ENCODE data around the gene CCDC158. TPM values are rescaled to one million over a fixed set of nuclear protein-coding genes. Genes with fewer than 3 reads are reported as not detected.

CCDC158 gene
- total and polyA plus RNA-seq, 2 of the 8 experiments (the other 6 are each of a cell fraction or from before 2014, with no cell fraction given): not detected

DNA sequence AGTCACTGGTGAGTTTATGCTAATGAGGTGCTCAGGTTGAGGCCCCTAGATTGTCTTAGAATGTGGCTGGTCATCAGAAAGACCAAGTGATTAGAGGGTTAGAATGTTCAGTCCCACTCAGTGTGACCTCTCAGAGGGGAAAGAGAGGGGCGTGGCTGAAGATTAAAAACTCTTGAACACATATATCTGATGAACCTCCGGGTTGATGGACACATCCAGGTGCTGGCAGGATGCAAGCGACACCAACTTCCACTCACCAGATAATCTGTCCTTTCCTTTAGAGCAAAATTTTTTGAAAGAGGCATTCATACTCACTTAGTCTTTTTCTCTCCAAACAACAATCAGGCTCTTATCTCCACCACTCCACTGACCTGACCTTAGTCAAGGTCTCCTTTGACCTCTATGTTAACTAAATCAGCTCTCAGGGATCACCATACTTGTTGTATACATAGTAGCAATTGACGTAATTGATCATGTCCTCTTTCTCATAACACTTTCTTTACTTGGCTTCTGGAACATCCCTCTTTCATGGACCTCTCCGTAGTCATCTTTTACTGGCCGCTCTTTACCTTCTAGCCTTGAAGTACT is 155.2 kb downstream of the CCDC158 start:
- Histone ChIP-seq H3K56ac (replicated peaks; ENCODE audit: insufficient read length, low read depth, low read length) (no peak overlapping the region), H3K9me3 (ENCODE audit: insufficient read depth in 2 of 2, low read depth in 1 of 2, low read length in 1 of 2) (no peaks in the 10 kb centered on the region), H3K4me3 (ENCODE audit: extremely low read depth in 1 of 4, insufficient read depth in 2 of 4, low read depth in 3 of 4, low read length in 4 of 4) (no peak overlapping the region), H3K14ac (ENCODE audit: insufficient read length) (no peak overlapping the region), H2AK5ac (ENCODE audit: low read depth, low read length) (no peak overlapping the region), H3K18ac (ENCODE audit: extremely low read depth, low read length) (no peak overlapping the region), H2AFZ (ENCODE audit: low read length) (no peak overlapping the region), H2BK5ac (ENCODE audit: low read depth, low read length) (no peak overlapping the region), H2BK12ac (ENCODE audit: low read depth, low read length) (no peak overlapping the region), H3K4me1 (replicated peaks in 1 of 4; ENCODE audit: control insufficient read depth in 3 of 4, insufficient read depth in 4 of 4, low read length in 3 of 4) (no peaks in the 10 kb centered on the region), H2BK120ac (replicated peaks; ENCODE audit: low read depth, low read length) (no peak overlapping the region), H4K20me1 (replicated peaks in 1 of 2; ENCODE audit: control insufficient read depth in 1 of 2, insufficient read depth in 2 of 2, low read length in 2 of 2) (no peaks in the 10 kb centered on the region), H2BK15ac (ENCODE audit: low read length) (no peak overlapping the region), H3K27ac (ENCODE audit: low read depth, low read length) (no peak overlapping the region), H4K8ac (ENCODE audit: extremely low read depth, insufficient read depth, low read length) (no peak overlapping the region), H3K23ac (ENCODE audit: insufficient read length) (no peak overlapping the region), H3K9ac (replicated peaks in 1 of 4; ENCODE audit: extremely low read depth in 1 of 4, low read depth in 3 of 4, low read length in 3 of 4) (no peak overlapping the region), H3K23me2 (ENCODE audit: low read depth, low read length) (0 out of 2 replicates have a peak, but pooled peaks cover 3% of the 10 kb centered on the region), H3K79me1 (ENCODE audit: low read depth, low read length) (no peaks in the 10 kb centered on the region), H3K27me3 (replicated peaks in 1 of 4; ENCODE audit: control insufficient read depth in 3 of 4, extremely low read depth in 1 of 4, insufficient read depth in 3 of 4, low read length in 3 of 4) (no peaks in the 10 kb centered on the region), H3K4me2 (ENCODE audit: insufficient read depth in 1 of 2, low read depth in 2 of 2, low read length in 2 of 2) (no peak overlapping the region), H3K36me3 (ENCODE audit: control insufficient read depth in 2 of 4, insufficient read depth in 4 of 4, low read length in 3 of 4) (no peaks in the 10 kb centered on the region), H2BK20ac (ENCODE audit: low read length) (no peak overlapping the region), H3K79me2 (ENCODE audit: control insufficient read depth in 1 of 2, insufficient read depth in 2 of 2, low read length in 2 of 2) (no peaks in the 10 kb centered on the region), H4K5ac (ENCODE audit: insufficient read length, low read depth, low read length) (no peak overlapping the region), H4K91ac (replicated peaks; ENCODE audit: insufficient read length, low read length) (no peak overlapping the region), H3K4ac (replicated peaks; ENCODE audit: insufficient read length, low read depth, low read length) (no peak overlapping the region)
- 87% methylated on average over 6 of the region's 6 CpGs; no CpG with 5 or more reads in 1 of the 2 experiments for WGBS, 2 experiments (ENCODE audit: extremely low coverage in 1 of 2, insufficient coverage in 1 of 2, insufficient read length in 1 of 2, insufficient replicate concordance in 2 of 2, low coverage in 1 of 2, low lambda C conversion rate in 2 of 2, missing lambda C conversion rate in 1 of 2)
- ChIA-PET CTCF (ENCODE audit: partially characterized antibody) (interaction anchor here (1.1 to 1.4 kb wide), 2 partner anchors 8 to 50 kb away, joined by 3 to 4 read pairs; no protein-coding TSS in a partner anchor), POLR2A (ENCODE audit: partially characterized antibody) (no interaction called here)
- DNase-seq (ENCODE audit: low read depth in 1 of 2, low spot score in 2 of 2) (no peak), FAIRE-seq (no peak)
- TF ChIP-seq BCL11A (IDR thresholded peaks at IDR 0.05; ENCODE audit: low read depth in 2 of 2, low read length in 2 of 2) (no peak), EZH2 (IDR thresholded peaks at IDR 0.05; ENCODE audit: low read depth, low read length, severe bottlenecking) (no peak), SIX5 (IDR thresholded peaks at IDR 0.05; ENCODE audit: low read depth, low read length) (no peak), ZNF274 (IDR thresholded peaks at IDR 0.05; ENCODE audit: borderline replicate concordance, extremely low read depth, low read length) (no peak), SIRT6 (IDR thresholded peaks at IDR 0.05; ENCODE audit: low read length) (no peak), GABPA (IDR thresholded peaks at IDR 0.05; ENCODE audit: borderline replicate concordance, insufficient read depth, low read length) (no peak), YY1 (IDR thresholded peaks at IDR 0.05; ENCODE audit: low read depth, low read length) (no peak), SP4 (IDR thresholded peaks at IDR 0.05; ENCODE audit: low read length) (no peak), SRF (IDR thresholded peaks at IDR 0.05; ENCODE audit: low read depth, low read length) (no peak), MAFK (IDR thresholded peaks at IDR 0.05; ENCODE audit: low read depth, low read length) (no peak), HDAC6 (IDR thresholded peaks at IDR 0.05; ENCODE audit: low read depth, low read length) (no peak), POLR2A (IDR thresholded peaks at IDR 0.05; ENCODE audit: control extremely low read depth in 1 of 2, low read depth in 2 of 2, low read length in 2 of 2) (no peak), RFX5 (IDR thresholded peaks at IDR 0.05; ENCODE audit: borderline replicate concordance, low read depth, low read length) (no peak)
- TF ChIP-seq, protein P1, sequence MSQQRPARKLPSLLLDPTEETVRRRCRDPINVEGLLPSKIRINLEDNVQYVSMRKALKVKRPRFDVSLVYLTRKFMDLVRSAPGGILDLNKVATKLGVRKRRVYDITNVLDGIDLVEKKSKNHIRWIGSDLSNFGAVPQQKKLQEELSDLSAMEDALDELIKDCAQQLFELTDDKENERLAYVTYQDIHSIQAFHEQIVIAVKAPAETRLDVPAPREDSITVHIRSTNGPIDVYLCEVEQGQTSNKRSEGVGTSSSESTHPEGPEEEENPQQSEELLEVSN (IDR thresholded peaks at IDR 0.05): no peak

All from H1 (cell line).